A549 (cell line): ENCODE results near the gene EVC. TPM values are rescaled to one million over a fixed set of nuclear protein-coding genes. Genes with fewer than 3 reads are reported as not detected.

Experiments used
- ATAC-seq, 2 experiments: fragments of 200-7000 bp in 1 of 2; fragments of >200 bp in 1 of 2; cut with Nextera tagmentation in 1 of 2; cut with Tn5 transposase in 1 of 2; 3 replicates each; pipeline versions ENCODE4 v1.8.0 to v1.9.1; 2018 to 2020; ENCODE audit warnings: mild to moderate bottlenecking in 1 of 2, moderate library complexity in 1 of 2
- CTCF ChIA-PET: fragments of 300-600 bp; sonication (Branson Sonifier 250); formaldehyde crosslinking; extraction: SDS; loops from one replicate; lab custom pipeline; 2021; ENCODE audit warnings: antibody characterized with exemption, inconsistent platforms; lab: Yijun Ruan, JAX
- POLR2A ChIA-PET: fragments of 350-600 bp; formaldehyde crosslinking; extraction: SDS; loops from one replicate; lab custom pipeline; 2021; ENCODE audit warnings: antibody characterized with exemption, inconsistent platforms; lab: Yijun Ruan, JAX
- DNase-seq, 2 experiments: peaks; one replicate each; pipeline versions ENCODE4 v3.0.0 to v3.0.0-alpha.2; 2011 to 2016; ENCODE audit warnings: low read depth in 1 of 2, low spot score in 1 of 2
- FAIRE-seq: peaks from 2 replicates; lab custom pipeline; 2011; peaks lifted over from hg19 to GRCh38; lab: Jason Lieb, UNC
- H3K27ac ChIP-seq, 2 experiments: fragments of >200 bp; sonication (Bioruptor Twin); formaldehyde crosslinking; 3 replicates each; pipeline ENCODE4 v1.5.1; 2016 to 2017
- H3K4me1 ChIP-seq: fragments of >200 bp; sonication (Bioruptor Twin); formaldehyde crosslinking; 3 replicates; pipeline ENCODE4 v1.6.1; 2016
- H3K4me2 ChIP-seq: fragments of >200 bp; sonication (Bioruptor Twin); formaldehyde crosslinking; 3 replicates; pipeline ENCODE4 v1.6.1; 2016
- H3K4me3 ChIP-seq: fragments of >200 bp; sonication (Bioruptor Twin); formaldehyde crosslinking; 3 replicates; pipeline ENCODE4 v1.5.1; 2016
- H3K9me3 ChIP-seq: fragments of >200 bp; sonication (Bioruptor Twin); formaldehyde crosslinking; 3 replicates; pipeline ENCODE4 v1.6.1; 2016
- BHLHE40 ChIP-seq: IDR thresholded peaks from 2 replicates; pipeline ENCODE4 v1.6.1; 2012; ENCODE audit warnings: low read depth, low read length, inconsistent platforms
- CBX8 ChIP-seq: fragments of 200-600 bp; sonication (generic); IDR thresholded peaks from 2 replicates; pipeline ENCODE4 v1.6.1; 2016
- CEBPB ChIP-seq, 2 experiments: fragments of >200 bp in 1 of 2; sonication (Bioruptor Twin) in 1 of 2; formaldehyde crosslinking in 1 of 2; IDR thresholded peaks; 2 replicates each; pipeline ENCODE4 v1.6.1; 2012 to 2016
- CHD2 ChIP-seq: fragments of 150-350 bp; IDR thresholded peaks from 2 replicates; pipeline ENCODE4 v1.6.1; 2014; ENCODE audit warnings: low read length; ENCODE audit not compliant: partially characterized antibody
- CTCF ChIP-seq: fragments of >200 bp; sonication (Bioruptor Twin); formaldehyde crosslinking; IDR thresholded peaks from 3 replicates; pipeline ENCODE4 v1.5.1; 2016
- EHMT2 ChIP-seq: fragments of 200-600 bp; sonication (generic); IDR thresholded peaks from 2 replicates; pipeline ENCODE4 v1.6.1; 2016; ENCODE audit warnings: antibody characterized with exemption, low read depth, mild to moderate bottlenecking, moderate library complexity
- ELK1 ChIP-seq: fragments of 150-350 bp; IDR thresholded peaks from 2 replicates; pipeline ENCODE4 v1.6.1; 2014; ENCODE audit warnings: low read depth, mild to moderate bottlenecking, low read length
- FOSL2 ChIP-seq, 2 experiments: fragments of 450-650 bp in 1 of 2; fragments of >200 bp in 1 of 2; sonication (Bioruptor Twin) in 1 of 2; formaldehyde crosslinking; IDR thresholded peaks; 2 replicates each; pipeline versions ENCODE4 v1.5.0 to v1.6.1; 2016 to 2020; ENCODE audit warnings: mild to moderate bottlenecking in 1 of 2, moderate library complexity in 1 of 2
- GATA3 ChIP-seq: IDR thresholded peaks from 2 replicates; pipeline ENCODE4 v1.6.1; 2012; ENCODE audit warnings: borderline replicate concordance
- HDAC2 ChIP-seq: fragments of 200-600 bp; sonication (generic); IDR thresholded peaks from 2 replicates; pipeline ENCODE4 v1.6.1; 2016
- HES2 ChIP-seq: fragments of >200 bp; sonication (Bioruptor Twin); formaldehyde crosslinking; IDR thresholded peaks from 2 replicates; pipeline ENCODE4 v1.6.1; 2016
- HMGXB4 ChIP-seq: fragments of 250-450 bp; sonication (Bioruptor Pico); IDR thresholded peaks from 2 replicates; pipeline ENCODE4 v1.5.0; 2021; ENCODE audit warnings: mild to moderate bottlenecking, moderate library complexity, borderline replicate concordance
- HOXA7 ChIP-seq: fragments of 250-450 bp; sonication (Bioruptor Pico); IDR thresholded peaks from 2 replicates; pipeline ENCODE4 v1.5.0; 2020; ENCODE audit warnings: mild to moderate bottlenecking, moderate library complexity
- HOXB13 ChIP-seq: fragments of 250-450 bp; sonication (Bioruptor Pico); IDR thresholded peaks from 2 replicates; pipeline ENCODE4 v1.5.0; 2020; ENCODE audit warnings: low read depth, mild to moderate bottlenecking, moderate library complexity
- JUNB ChIP-seq: fragments of >200 bp; sonication (Bioruptor Twin); formaldehyde crosslinking; IDR thresholded peaks from 2 replicates; pipeline ENCODE4 v1.6.1; 2016
- KDM1A ChIP-seq: fragments of 200-600 bp; sonication (generic); IDR thresholded peaks from 2 replicates; pipeline ENCODE4 v1.6.1; 2016; ENCODE audit warnings: low read depth, mild to moderate bottlenecking
- MAFK ChIP-seq: fragments of 450-650 bp; IDR thresholded peaks from 2 replicates; pipeline ENCODE4 v1.6.1; 2014; ENCODE audit not compliant: partially characterized antibody
- MAZ ChIP-seq: fragments of 150-350 bp; IDR thresholded peaks from 2 replicates; pipeline ENCODE4 v1.6.1; 2014; ENCODE audit warnings: antibody characterized with exemption, low read depth, low read length, borderline replicate concordance
- MYC ChIP-seq: IDR thresholded peaks from 2 replicates; pipeline ENCODE4 v1.6.1; 2012; ENCODE audit warnings: mild to moderate bottlenecking, inconsistent platforms, low read length, improper control_type of control experiment, borderline replicate concordance
- NFE2L2 ChIP-seq: fragments of 150-350 bp; conservative IDR thresholded peaks from 2 replicates; pipeline ENCODE4 v1.6.1; 2014; ENCODE audit warnings: low read length
- NPAS2 ChIP-seq: fragments of 250-450 bp; sonication (Bioruptor Pico); IDR thresholded peaks from 2 replicates; pipeline ENCODE4 v1.8.0; 2022; ENCODE audit warnings: mild to moderate bottlenecking, moderate library complexity, borderline replicate concordance
- NR3C1 ChIP-seq: fragments of >200 bp; sonication (Bioruptor Twin); formaldehyde crosslinking; IDR thresholded peaks from 3 replicates; pipeline ENCODE4 v1.6.1; 2017
- PHF8 ChIP-seq: fragments of 200-600 bp; sonication (generic); IDR thresholded peaks from 2 replicates; pipeline ENCODE4 v1.6.1; 2016; ENCODE audit warnings: low read depth, mild to moderate bottlenecking, antibody characterized with exemption, moderate library complexity, borderline replicate concordance
- POLR2AphosphoS2 ChIP-seq: conservative IDR thresholded peaks from 2 replicates; pipeline ENCODE4 v1.6.1; 2012; ENCODE audit warnings: low read length, improper control_type of control experiment, inconsistent platforms
- RNF2 ChIP-seq: fragments of 200-600 bp; sonication (generic); IDR thresholded peaks from 2 replicates; pipeline ENCODE4 v1.6.1; 2016; ENCODE audit warnings: low read depth, mild to moderate bottlenecking, antibody characterized with exemption, moderate library complexity, borderline replicate concordance
- TP53 ChIP-seq: fragments of 250-450 bp; sonication (Bioruptor Pico); IDR thresholded peaks from 2 replicates; pipeline ENCODE4 v1.5.0; 2021; ENCODE audit warnings: mild to moderate bottlenecking, moderate library complexity
- ZFP36 ChIP-seq: fragments of 450-650 bp; IDR thresholded peaks from 2 replicates; pipeline ENCODE4 v1.6.1; 2014; ENCODE audit warnings: borderline replicate concordance; ENCODE audit not compliant: partially characterized antibody
- ZNF302 ChIP-seq: fragments of 250-450 bp; sonication (Bioruptor Pico); IDR thresholded peaks from 2 replicates; pipeline ENCODE4 v1.9.0; 2021; ENCODE audit warnings: inconsistent platforms, mild to moderate bottlenecking, moderate library complexity
- WGBS: methylation state at CpG from one replicate; pipeline ENCODE4 v1.1.6; 2017; ENCODE audit errors: missing lambda C conversion rate; 5-methylcytosine and 5-hydroxymethylcytosine counted together
- polyA plus RNA-seq, 4 experiments: library from polyadenylated mRNA; depleted of rRNA in 3 of 4; stranded (reverse); fragments of >200 nt; fragmentation: RNase III in 1 of 4; extraction: RNeasy Plus Mini Kit Qiagen cat#74134 plus additional on column Dnase treatment in 1 of 4; gene quantifications; 2 replicates in 3 of 4; 3 replicates in 1 of 4; pipeline ENCODE4 v1.2.3, GENCODE V29; 2011 to 2017

The EVC gene
- polyA plus RNA-seq, 2 of the 4 experiments (the other 2 are of a cell fraction): 3.0 to 5.5 TPM

GRCh38 chr4:5802565-5802964 is 91.6 kb downstream of the EVC start:
- H3K9me3 ChIP-seq: no peaks in the 10 kb centered on the region
- no peak for TF ChIP-seq CBX8
- TF ChIP-seq HDAC2: no peak
- no peak for TF ChIP-seq MAZ
- no peak for TF ChIP-seq NPAS2 (CRISPR knock-in tag)
- no peak for TF ChIP-seq HMGXB4 (CRISPR knock-in tag)
- no peak for TF ChIP-seq BHLHE40
- FAIRE-seq (no peak), DNase-seq (no peak), ATAC-seq (no peak)
- no peaks in the 10 kb centered on the region for H3K4me1 ChIP-seq
- H3K4me2 ChIP-seq: no peak overlapping the region
- H3K4me3 ChIP-seq: no peak overlapping the region
- 92% methylated on average over 12 of the region's 12 CpGs for WGBS
- no peak overlapping the region for H3K27ac ChIP-seq
- ChIA-PET CTCF (interaction anchor here (1.0 to 1.7 kb wide), 2 partner anchors 12 to 178 kb away, joined by 4 to 5 read pairs; no protein-coding TSS in a partner anchor), POLR2A (no interaction called here)

- CTCF ChIA-PET: interaction anchor here (0.9 kb wide), 1 partner anchor 14 kb away, joined by 5 read pairs; no protein-coding TSS in a partner anchor
- H3K4me3 ChIP-seq: no peak overlapping the region
- FAIRE-seq: no peak
- TF ChIP-seq KDM1A: no peak
- no peak for TF ChIP-seq EHMT2
- TF ChIP-seq MAFK: no peak
- TF ChIP-seq ZFP36: no peak
- TF ChIP-seq PHF8: no peak
- no peak for TF ChIP-seq CHD2
- TF ChIP-seq RNF2: no peak
- TF ChIP-seq, all 56 proteins: peak for 0
- DNase-seq: no peak
- no peak overlapping the region for H3K4me2 ChIP-seq
- H3K4me1 ChIP-seq: no peaks in the 10 kb centered on the region
- no peak overlapping the region for H3K27ac ChIP-seq
- 89% methylated on average over 14 of the region's 14 CpGs for whole genome bisulfite sequencing
- ATAC-seq: no peak
- POLR2A ChIA-PET: no interaction called here
- H3K9me3 ChIP-seq: no peaks in the 10 kb centered on the region
Observed at GRCh38 chr4:5804656-5805055, 93.7 kb downstream of the EVC start.

- no peaks in the 10 kb centered on the region for H3K4me1 ChIP-seq
- ATAC-seq: no peak
- DNase-seq: no peak
- H3K4me3 ChIP-seq: no peak overlapping the region
- WGBS: 92% methylated on average over 9 of the region's 11 CpGs
- FAIRE-seq: no peak
- TF ChIP-seq TP53 (no peak), HOXA7 (CRISPR knock-in tag) (no peak), ZNF302 (CRISPR knock-in tag) (no peak), EHMT2 (no peak), FOSL2 (IDR thresholded peaks at IDR 0.05) (no peak), FOSL2 (CRISPR knock-in tag; IDR thresholded peaks at IDR 0.05) (no peak), NFE2L2 (no peak), ELK1 (no peak), POLR2AphosphoS2 (no peak), ZFP36 (no peak), CTCF (no peak), GATA3 (no peak), CEBPB (IDR thresholded peaks at IDR 0.05) (no peak), MYC (no peak), HES2 (no peak), JUNB (no peak), NR3C1 (no peak), HOXB13 (no peak), BHLHE40 (no peak)
- no peaks in the 10 kb centered on the region; the same call in 2 of the 3 replicates for H3K9me3 ChIP-seq
- H3K4me2 ChIP-seq: no peak overlapping the region
- no peak overlapping the region for H3K27ac ChIP-seq
- ChIA-PET POLR2A (no interaction called here), CTCF (no interaction called here)
Observed at GRCh38 chr4:5805270-5805669, 94.3 kb downstream of the EVC start.
